Measurements from ENCODE around the gene ESYT2.

ESYT2 gene

DNA sequence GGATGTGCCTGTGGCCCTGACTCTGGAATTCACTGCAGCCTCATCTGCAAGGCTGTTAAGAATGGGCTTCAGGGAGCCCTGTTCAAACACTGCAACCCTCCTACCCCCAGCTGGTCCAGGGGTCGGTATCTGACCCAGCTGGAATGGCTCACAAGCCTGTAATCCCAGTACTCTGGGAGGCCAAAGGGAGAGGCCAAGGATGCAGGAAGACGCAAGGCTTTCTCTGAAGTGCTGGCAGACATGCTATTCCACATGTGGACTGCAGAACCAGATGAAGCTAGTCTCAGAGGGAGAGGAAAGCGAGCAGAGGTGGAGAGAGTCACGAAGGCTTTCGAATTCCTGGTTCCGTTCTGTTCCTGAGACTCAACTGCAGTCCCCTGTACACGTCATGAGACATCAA, 45.0 kb downstream of the ESYT2 start:
- Histone ChIP-seq H3K4me3 (ENCODE audit: low read depth in 1 of 2, low read length in 1 of 2) (no peak overlapping the region), H3K27me3 (no peaks in the 10 kb centered on the region), H3K36me3 (peaks cover 53% of the 10 kb centered on the region), H3K9me3 (no peaks in the 10 kb centered on the region), H3K27ac (no peak overlapping the region), H3K4me1 (ENCODE audit: control insufficient read depth in 1 of 2, insufficient read depth in 1 of 2, low read depth in 1 of 2, low read length in 1 of 2) (no peaks in the 10 kb centered on the region)
- no peak for TF ChIP-seq CTCF (IDR thresholded peaks at IDR 0.05)

- H3K36me3 ChIP-seq, result peaks cover 50% of the 10 kb centered on the region
- TF ChIP-seq CTCF (IDR thresholded peaks at IDR 0.05), result no peak
- H3K27me3 ChIP-seq, result no peaks in the 10 kb centered on the region
Measured at GRCh38 chr7:158783595-158783994, 45.7 kb downstream of the ESYT2 start.

DNA sequence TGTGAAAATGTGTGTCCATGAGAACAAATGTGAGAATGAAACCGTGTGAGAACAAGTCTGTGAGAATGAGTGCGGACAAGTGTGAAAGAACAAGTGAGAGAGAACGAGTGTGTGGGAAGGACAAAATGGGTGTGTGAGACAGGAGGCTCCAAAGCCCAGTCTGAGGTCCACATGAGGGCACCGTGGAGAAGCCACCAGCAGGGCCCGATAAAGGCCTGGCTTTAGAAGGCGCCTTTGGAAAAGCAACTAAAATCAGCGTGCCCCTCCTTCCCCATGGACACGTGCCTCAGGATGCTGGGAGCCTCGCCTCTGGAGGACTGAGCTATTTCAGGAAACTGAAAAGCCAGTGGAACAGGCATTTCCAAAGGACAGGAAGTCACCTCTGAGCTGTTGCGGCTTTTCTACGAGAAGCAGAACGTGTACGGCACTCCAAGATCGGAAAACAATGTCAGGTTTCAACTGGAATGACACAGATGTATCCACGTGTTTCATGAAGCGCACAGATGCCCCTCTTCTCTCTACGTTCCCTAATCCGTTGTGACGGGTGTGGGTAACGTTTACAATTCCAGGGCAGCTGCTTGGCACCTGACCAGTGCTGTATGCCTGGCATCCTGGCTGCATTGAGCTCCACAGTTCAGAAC, 46.4 kb downstream of the ESYT2 start:
- Histone ChIP-seq H3K4me1 (ENCODE audit: control insufficient read depth in 1 of 2, insufficient read depth in 1 of 2, low read depth in 1 of 2, low read length in 1 of 2) (no peaks in the 10 kb centered on the region), H3K27me3 (no peaks in the 10 kb centered on the region), H3K27ac (no peak overlapping the region), H3K9me3 (no peaks in the 10 kb centered on the region), H3K4me3 (ENCODE audit: low read depth in 1 of 2, low read length in 1 of 2) (no peak overlapping the region), H3K36me3 (peaks cover 51% of the 10 kb centered on the region)
- TF ChIP-seq CTCF (IDR thresholded peaks at IDR 0.05), result no peak

More at GRCh38 chr7:158783595-158783994, 45.7 kb downstream of the ESYT2 start:
- no peaks in the 10 kb centered on the region for H3K4me1 ChIP-seq (ENCODE audit: control insufficient read depth in 1 of 2, insufficient read depth in 1 of 2, low read depth in 1 of 2, low read length in 1 of 2)
- H3K9me3 ChIP-seq, result no peaks in the 10 kb centered on the region
- no peak overlapping the region for H3K4me3 ChIP-seq (ENCODE audit: low read depth in 1 of 2, low read length in 1 of 2)
- H3K27ac ChIP-seq, result no peak overlapping the region

DNA sequence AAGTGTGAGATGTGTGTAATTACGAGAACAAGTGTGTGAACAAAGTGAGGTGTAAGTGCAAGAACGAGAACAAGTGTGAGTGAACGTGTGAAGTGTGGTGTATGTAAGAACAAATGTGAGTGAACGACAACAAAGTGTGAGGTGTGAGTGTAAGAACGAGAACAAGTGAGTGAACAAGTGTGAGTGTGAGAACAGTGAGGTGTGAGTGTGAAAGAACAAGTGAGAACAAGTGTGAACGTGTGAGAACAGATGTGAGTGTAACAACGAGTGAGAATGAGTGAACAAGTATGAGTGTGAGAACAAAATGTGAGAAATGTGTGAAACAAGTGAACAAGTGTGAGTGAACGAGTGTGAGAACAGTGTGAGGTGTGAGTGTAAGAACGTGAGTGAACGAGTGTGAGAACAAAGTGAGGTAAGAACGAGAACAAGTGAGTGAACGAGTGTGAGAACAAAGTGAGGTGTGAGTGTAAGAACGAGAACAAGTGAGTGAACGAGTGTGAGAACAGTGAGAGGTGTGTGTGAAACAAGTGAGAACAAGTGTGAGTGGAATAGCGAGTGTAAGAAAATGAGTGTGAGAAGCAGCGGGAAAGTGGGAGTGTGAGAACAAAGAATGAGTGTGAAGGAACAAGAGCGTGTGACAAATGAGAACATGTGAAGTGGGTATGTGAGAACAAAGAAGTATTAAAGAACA, 47.2 kb downstream of the ESYT2 start:
- no peaks in the 10 kb centered on the region for H3K27me3 ChIP-seq
- TF ChIP-seq CTCF (IDR thresholded peaks at IDR 0.05), result no peak
- H3K9me3 ChIP-seq, result no peaks in the 10 kb centered on the region
- H3K36me3 ChIP-seq, result peaks cover 51% of the 10 kb centered on the region
- H3K4me3 ChIP-seq (ENCODE audit: low read depth in 1 of 2, low read length in 1 of 2), result no peak overlapping the region
- H3K27ac ChIP-seq, result no peak overlapping the region
- H3K4me1 ChIP-seq (ENCODE audit: control insufficient read depth in 1 of 2, insufficient read depth in 1 of 2, low read depth in 1 of 2, low read length in 1 of 2), result no peaks in the 10 kb centered on the region

- TF ChIP-seq CTCF (IDR thresholded peaks at IDR 0.05), result no peak
- Histone ChIP-seq H3K27ac (no peak overlapping the region), H3K36me3 (peaks cover 46% of the 10 kb centered on the region), H3K4me3 (ENCODE audit: low read depth in 1 of 2, low read length in 1 of 2) (no peak overlapping the region), H3K9me3 (no peaks in the 10 kb centered on the region), H3K27me3 (no peaks in the 10 kb centered on the region), H3K4me1 (ENCODE audit: control insufficient read depth in 1 of 2, insufficient read depth in 1 of 2, low read depth in 1 of 2, low read length in 1 of 2) (no peaks in the 10 kb centered on the region)
Measured at GRCh38 chr7:158781217-158781973, 47.9 kb downstream of the ESYT2 start.

Measured in neutrophil (primary cell).